ENCODE results near the gene PRCC. TPM values are rescaled to one million over a fixed set of nuclear protein-coding genes. Genes with fewer than 3 reads are reported as not detected.

Gene PRCC
- total and polyA plus RNA-seq, 2 of the 4 experiments (the other 2 are of a cell fraction): 10.6 to 59.6 TPM

GRCh38 chr1:156847591-156848460, 80.5 kb downstream of the PRCC start:
- Histone ChIP-seq H3K4me3 (ENCODE audit: insufficient read depth, low read depth, low read length) (no peak overlapping the region), H3K23ac (ENCODE audit: low read depth, low read length) (no peak overlapping the region), H3K79me1 (ENCODE audit: low read depth in 1 of 2, low read length in 2 of 2) (no peaks in the 10 kb centered on the region), H3K9me1 (ENCODE audit: insufficient read depth, low read length) (no peaks in the 10 kb centered on the region), H4K8ac (ENCODE audit: low read depth in 2 of 2, low read length in 2 of 2) (no peak overlapping the region), H2BK120ac (ENCODE audit: low read depth, low read length) (no peak overlapping the region), H3K56ac (ENCODE audit: extremely low read depth, insufficient read depth, low read length) (no peak overlapping the region), H4K91ac (ENCODE audit: insufficient read depth, low read depth, low read length) (no peak overlapping the region), H4K5ac (ENCODE audit: low read depth, low read length) (no peak overlapping the region), H2BK5ac (ENCODE audit: low read depth, low read length, poor library complexity, severe bottlenecking) (no peak overlapping the region), H4K20me1 (ENCODE audit: insufficient read depth, low read length) (peaks cover 4% of the 10 kb centered on the region; the same call in 1 of the 2 replicates), H3K14ac (replicated peaks; ENCODE audit: low read depth, low read length) (no peak overlapping the region), H2AK9ac (replicated peaks; ENCODE audit: low read depth, low read length, poor library complexity) (no peak overlapping the region), H3K36me3 (ENCODE audit: control insufficient read depth, insufficient read depth, low read length) (no peaks in the 10 kb centered on the region), H3K4ac (ENCODE audit: low read depth, low read length) (no peak overlapping the region), H2BK20ac (ENCODE audit: low read depth, low read length) (no peak overlapping the region), H3K4me2 (ENCODE audit: low read depth, low read length) (no peak overlapping the region), H3K27ac (ENCODE audit: insufficient read depth, low read length) (no peak overlapping the region), H3K18ac (ENCODE audit: low read depth, low read length) (no peak overlapping the region), H2BK15ac (ENCODE audit: low read depth, low read length) (no peak overlapping the region), H3K9ac (ENCODE audit: low read depth, low read length) (no peak overlapping the region), H2AFZ (replicated peaks; ENCODE audit: low read length, poor library complexity) (no peak overlapping the region), H3K27me3 (ENCODE audit: control insufficient read depth, insufficient read depth, low read length) (peaks cover 88% of the 10 kb centered on the region), H3K4me1 (ENCODE audit: control insufficient read depth, insufficient read depth, low read length) (peaks cover 3% of the 10 kb centered on the region; the same call in 1 of the 2 replicates), H2AK5ac (ENCODE audit: low read depth, low read length) (no peak overlapping the region), H3K9me3 (ENCODE audit: control insufficient read depth, insufficient read depth, low read length) (no peaks in the 10 kb centered on the region)
- CTCF ChIA-PET: interaction anchor here (0.9 to 1.7 kb wide), 3 partner anchors 9 to 45 kb away, joined by 3 to 11 read pairs (median 5); partner anchors contain the start of genes INSRR and NTRK1
- 55% methylated on average over 4 of the region's 7 CpGs; no CpG with 5 or more reads in 1 of the 2 experiments for WGBS, 2 experiments (ENCODE audit: extremely low coverage in 2 of 2, insufficient read length in 1 of 2)
- dilution Hi-C loops (cut with HindIII; ENCODE audit: low sequenced_read_pairs, unreplicated experiment) (no loop called here), in situ Hi-C loops (cut with MboI; ENCODE audit: low sequenced_read_pairs) (no loop called here), intact Hi-C loops (cut with micrococcal nuclease) (no loop called here)
- no TSS peak for BruUV-seq (replicated peaks)
- no peak for ATAC-seq (ENCODE audit: low read depth)
- DNase-seq: no peak
- no peak for TF ChIP-seq POLR2A (IDR thresholded peaks at IDR 0.05; ENCODE audit: low read depth, low read length)
- TF ChIP-seq RCOR1 (IDR thresholded peaks at IDR 0.05; ENCODE audit: insufficient replicate concordance, low read length): no peak
- TF ChIP-seq CTCF (conservative IDR thresholded peaks at IDR 0.05; ENCODE audit: low read depth, low read length): no peak
- TF ChIP-seq NFE2L2 (IDR thresholded peaks at IDR 0.05; ENCODE audit: low read depth, low read length): no peak
- TF ChIP-seq USF2 (IDR thresholded peaks at IDR 0.05; ENCODE audit: low read depth, low read length): no peak
- no peak for TF ChIP-seq CHD1 (IDR thresholded peaks at IDR 0.05; ENCODE audit: low read depth, low read length)
- no peak for TF ChIP-seq CEBPB (IDR thresholded peaks at IDR 0.05; ENCODE audit: low read depth, low read length)
- no peak for TF ChIP-seq RFX5 (IDR thresholded peaks at IDR 0.05; ENCODE audit: low read depth, low read length)
- no peak for TF ChIP-seq FOS (IDR thresholded peaks at IDR 0.05; ENCODE audit: low read depth, low read length)
- no peak for TF ChIP-seq BHLHE40 (IDR thresholded peaks at IDR 0.05; ENCODE audit: low read depth, low read length)
- no peak for TF ChIP-seq SMC3 (IDR thresholded peaks at IDR 0.05; ENCODE audit: low read depth, low read length)
- POLR2A ChIA-PET (ENCODE audit: unreplicated experiment): no interaction called here

Measured in IMR-90 (cell line).